ENCODE measurements around the gene TMEM30A.

TMEM30A gene

DNA sequence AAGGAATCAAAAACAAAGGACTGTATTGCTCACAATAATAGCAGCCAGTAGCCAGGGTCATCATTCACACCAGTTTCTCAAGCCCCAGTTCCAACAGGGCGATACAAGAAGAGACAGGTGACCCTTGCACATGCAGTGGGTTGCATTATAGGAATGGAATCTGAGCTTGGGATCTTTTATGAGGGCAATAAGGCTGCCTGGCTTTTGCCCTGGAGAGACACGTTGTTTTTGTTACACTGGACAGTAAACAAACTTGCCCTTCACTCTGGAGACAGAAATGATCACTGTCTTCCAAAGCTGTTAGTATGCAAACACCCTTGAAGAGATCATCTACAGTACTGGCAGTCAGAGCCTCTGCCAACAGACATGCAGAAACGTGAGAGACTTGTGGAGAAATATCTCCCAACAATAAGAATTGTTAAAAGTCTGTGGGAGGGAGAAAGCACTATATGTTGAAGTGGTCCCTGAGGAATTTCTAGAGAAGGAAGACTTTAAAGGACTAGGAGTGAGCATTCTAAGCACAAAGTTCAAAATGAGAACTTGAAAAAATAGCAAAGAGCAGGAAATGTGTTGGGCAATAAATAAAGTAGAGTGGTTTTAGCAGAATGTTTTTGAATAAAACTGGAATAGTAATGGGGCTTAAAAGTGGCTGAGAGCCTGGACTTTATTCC is 72.5 kb downstream of the TMEM30A start:
- DNase-seq: no peak

DNA sequence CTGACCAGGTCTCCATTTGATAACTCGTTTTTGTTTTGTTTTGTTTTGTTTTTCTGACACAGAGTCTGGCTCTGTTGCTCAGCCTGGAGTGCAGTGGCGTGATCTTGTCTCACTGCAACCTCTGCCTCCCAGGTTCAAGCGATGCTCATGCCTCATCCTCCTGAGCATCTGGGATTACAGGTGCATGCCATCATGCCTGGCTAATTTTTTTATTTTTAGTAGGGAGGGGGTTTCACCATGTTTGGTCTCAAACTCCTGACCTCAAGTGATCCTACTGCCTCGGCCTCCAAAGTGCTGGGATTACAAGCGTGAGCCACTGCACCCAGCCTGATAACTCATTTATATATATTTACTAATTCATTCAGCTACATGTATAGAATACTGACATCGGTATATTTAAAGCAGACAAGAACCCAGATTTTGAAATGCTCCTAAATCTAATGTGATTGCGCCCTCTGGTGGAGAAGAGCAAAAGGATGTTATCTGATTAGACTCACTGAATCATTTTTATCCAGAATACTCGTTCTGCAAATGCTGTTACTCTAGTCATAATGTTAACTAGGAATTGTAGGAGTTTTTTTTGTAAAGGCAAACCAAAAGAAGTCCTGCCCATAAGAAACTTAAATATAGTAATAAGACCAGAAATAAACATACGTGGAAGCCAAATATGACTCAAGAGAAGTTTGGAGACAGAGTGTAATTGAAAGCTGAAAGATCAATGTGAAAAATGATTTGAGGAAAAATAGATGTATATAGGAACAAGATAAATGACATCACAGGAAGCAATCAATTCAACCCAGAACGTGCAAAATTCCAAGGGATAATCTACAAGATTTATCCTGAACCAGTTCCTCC is 73.5 kb downstream of the TMEM30A start:
- DNase-seq: peak; percentile 24

DNA sequence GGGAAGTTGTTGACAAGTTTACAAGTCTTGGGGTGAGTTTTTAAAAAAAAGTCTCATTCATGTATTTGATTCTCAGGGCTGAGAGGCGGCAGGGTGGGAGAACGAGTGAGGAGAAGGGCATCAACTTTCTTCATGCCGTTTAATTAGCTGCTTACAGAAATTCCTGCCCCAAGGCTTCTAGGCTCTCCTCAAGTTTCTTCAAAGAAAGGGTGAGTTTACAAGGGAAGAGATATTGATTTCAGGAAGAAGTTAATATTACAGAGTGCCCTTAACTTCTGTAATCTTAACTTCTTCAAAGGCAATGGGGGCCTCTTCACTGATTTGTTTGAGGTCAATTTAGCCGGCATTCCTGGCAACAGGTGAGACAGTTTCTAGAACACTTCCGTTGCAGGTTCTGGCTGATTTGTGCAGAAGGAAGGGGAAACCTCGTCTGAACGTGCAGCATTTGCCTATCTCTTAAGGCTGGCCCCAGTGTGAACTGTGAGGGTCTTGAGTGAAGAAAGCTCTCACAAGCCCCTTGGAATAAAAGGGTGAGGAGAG is 75.3 kb downstream of the TMEM30A start:
- DNase-seq: no peak

DNA sequence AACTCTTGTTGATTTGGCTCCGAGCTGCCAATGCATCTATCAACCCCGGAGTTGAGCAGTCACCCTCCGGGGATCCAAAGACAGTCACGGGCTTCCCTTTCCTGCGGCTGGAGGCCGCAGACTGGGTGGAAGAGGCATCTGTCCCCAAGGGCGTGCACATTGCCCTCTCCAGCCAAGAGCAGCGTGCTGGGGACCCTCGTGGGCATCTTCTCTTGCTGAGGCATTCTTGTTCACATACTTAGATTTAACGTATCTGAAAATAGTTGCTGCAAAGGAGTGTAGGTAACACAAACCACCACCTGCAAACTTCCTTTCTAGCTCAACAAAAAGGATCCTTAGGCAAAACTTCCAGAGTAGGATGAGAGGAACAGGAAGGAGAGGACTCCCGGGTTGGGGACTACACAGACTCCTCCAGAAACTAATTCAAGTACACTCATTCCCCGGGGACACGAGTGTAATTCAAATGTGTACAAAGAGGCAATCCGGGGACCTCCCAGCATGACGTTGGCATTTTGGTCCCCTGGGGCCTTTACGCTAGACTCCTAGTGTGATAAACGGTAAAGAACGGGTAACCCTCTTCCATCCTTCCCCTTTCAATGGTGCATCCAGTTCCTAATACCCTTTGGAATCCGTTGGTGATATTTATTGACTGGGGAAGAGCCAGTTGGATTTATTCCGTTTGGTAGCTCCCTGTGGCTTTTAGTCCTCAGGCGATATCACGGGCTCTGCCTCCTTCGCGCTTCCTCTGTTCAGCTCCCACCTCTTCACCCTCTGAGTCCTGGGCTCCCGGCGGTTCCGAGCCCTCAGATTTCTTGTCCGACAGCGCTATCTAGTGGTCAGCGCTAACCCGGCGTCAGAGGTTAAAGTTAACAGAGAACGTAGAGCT is 76.1 kb downstream of the TMEM30A start:
- DNase-seq: peak; percentile 6

DNA sequence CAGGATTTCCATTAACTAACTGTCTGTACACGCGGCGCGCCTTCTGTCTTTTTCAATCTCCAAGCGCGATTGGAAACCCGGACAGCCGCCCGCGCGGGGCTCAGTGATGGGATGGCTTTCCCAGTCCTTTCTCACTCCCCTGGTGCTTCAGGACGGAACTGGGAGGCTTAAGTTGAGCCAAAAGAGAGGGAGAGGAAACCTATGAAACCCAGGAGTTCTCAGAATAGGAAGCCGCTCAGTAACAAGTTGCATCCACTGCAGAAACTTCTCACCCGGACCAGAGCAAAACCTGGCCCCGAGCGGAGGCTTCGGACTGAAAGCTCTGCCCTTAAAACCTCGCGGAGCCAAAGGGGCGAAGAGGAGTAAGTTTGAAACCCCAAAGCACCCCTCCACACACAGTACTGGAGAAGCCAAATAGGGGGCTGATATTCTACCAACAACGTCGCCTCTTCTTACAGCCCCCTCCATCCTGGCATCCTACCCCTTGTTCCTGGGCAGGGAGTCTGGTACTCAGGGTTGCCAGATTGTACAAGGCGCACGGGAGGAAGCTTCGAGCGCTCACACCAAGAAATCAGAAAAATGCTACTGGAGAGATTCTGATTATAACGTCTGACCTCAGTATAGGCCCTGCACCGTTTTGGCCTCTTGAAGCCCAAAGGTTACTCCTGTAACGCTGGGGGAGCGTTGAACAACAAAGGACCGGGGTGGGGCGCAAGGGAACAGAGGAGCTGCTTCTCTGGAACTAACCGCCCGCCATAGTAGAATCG is 77.8 kb downstream of the TMEM30A start:
- DNase-seq: no peak

DNA sequence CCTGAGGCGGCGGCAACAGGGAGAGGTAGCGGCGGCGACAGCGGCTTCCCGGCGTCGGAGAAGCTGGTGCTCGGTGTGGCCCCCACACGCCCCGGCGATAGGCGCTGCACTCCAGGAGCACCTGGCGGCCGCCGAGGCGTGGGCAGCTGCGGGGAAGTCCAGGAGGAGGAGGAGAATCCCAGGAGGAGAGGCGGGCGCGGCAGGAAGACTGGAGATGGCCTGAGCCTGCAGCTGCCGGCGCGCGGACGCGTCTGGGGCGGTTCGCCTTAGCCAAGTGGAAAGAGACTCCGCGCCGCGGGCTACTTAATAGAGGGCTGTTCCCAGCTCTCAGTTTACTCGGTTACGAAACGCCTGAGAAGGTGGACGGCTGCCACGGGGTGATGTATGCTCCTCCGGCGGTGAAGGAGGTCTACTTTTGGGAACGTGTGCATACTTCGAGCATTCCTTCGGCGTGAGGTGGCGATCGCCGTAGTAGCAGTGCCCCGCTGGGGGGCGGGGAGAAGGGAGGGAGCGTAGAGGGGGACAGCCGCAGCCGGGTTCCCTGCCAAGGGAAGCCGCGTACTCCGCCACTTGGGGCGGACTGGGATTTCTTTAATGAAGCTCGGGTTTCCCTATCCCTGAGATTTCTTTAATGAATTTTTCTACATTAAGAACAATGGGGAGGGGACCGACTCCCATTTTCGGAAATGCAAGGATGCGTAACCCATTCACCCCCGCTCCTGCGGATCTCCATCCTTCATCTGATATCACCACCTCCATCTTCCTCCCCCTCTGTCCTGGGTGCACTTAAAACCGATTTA is 78.6 kb downstream of the TMEM30A start, which contains the start of gene COL12A1:
Gene COL12A1, minus strand, starts transcription at position 278 of the 800 bp plus-strand sequence. CDS start 3,261 bp downstream, outside the sequence.
- DNase-seq: no peak

DNA sequence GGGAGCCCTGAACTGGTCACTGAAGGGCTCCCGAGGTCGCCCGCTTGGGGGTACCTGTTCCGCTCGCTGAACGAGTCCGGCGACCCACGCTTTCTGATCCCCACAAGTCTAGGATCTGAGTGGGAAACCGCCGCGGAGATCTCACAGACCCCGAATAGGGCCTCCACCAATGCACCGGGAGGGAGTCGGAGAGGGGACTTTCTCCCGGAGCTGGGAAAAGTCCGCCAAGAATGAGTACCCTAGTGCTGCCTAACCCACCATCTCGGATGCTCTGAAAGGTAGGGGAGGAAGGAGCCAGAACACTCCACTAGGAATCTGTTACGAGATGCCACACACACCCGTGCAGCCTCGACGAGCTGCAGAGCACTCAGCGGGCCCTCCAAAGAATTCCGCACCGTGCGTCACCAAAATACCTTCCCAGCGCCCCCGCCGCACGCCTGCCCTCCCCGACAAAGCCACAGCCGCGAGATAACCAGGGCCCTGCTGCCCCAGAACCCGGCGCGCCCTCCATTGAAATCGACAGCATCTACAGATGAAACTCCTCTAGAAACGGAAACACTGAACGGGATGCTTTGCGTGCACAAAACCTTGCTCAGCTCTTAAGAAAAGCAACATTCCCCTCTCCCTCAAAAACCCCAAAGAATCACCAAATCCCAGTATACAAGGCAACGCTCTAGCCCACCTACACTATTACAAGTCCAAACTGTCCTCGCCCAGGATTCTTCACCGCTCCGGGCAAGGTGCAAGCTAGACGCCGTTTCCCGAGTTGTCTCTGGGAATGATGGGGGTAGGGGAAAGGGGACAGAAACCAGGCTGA is 79.4 kb downstream of the TMEM30A start:
- DNase-seq: no peak

DNA sequence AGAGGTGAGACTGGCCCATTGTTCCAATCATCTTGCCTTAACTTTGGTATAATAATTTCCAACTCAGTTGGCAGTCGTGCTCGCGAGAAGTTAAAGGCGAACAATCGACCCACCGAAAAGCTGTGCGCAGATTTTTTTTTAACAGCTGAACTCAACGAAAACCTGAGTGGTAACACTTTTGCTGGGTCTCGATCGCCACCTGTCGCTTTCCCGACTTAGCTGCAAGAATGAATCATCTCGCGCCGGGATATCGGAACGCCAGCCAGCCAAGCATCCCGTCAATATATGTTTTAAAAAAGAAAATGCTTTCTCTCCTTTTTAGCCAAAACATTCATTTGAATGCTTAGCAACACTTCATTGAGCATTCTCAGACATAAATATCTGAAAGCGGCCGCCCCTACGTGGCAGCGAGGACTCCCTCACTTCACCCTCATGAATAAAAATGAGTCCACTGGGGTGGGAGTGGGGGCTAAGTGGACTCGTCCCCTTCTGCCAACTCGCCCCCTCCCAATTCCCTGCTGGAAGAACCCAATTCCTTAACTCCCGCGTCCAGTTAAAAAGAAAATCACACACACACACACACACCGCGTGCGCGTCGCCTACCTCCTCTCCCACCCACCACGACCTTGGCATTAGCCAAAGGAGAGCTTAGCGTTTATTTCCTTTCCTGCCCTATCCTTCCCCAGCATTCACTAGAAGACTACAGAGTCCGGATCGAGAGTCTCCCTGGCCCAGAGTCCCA is 80.2 kb downstream of the TMEM30A start:
- peak; percentile 7 for DNase-seq

DNA sequence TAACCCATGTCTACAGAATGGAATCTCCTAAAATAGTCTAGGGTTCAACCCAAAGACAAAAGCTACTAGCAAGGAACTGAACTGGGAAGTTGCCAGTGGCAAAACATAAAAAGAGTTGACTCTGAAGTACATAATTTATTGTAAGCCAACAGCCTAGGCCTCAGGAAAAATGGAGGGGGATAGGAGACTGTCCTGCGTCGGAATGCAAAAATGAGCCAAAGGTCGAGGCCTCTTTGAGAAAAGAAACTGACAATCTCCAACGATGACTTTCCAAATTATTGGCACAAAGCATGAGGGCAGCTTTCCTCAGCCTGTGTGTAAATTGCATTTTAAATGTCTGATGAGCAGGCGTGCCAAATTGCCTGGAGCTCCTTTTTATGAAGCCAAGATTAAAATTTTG is 80.9 kb downstream of the TMEM30A start:
- DNase-seq: peak; percentile 10
